Activated CD4-positive, alpha-beta T cell treated with anti-CD3 and anti-CD28 coated beads for 1 hour (primary cell): ENCODE data around the gene KAT2B.
A peak's percentile ranks its signal among the peaks of the same experiment; 100 is the strongest.
"Not testable (repeated sequence)": the region's sequence is repeated elsewhere in the genome, so short reads cannot be mapped to it uniquely, and the experiment has no call there.

Source experiments
- DNase-seq: peaks from one replicate; pipeline ENCODE4 v3.0.0-alpha.2; 2020

KAT2B gene

GRCh38 chr3:20039765-20040547 is at the start of gene KAT2B:
Gene KAT2B (plus strand): TSS chr3:20040446. CDS start chr3:20040478, 32 bp downstream.
- peak; percentile 74 for DNase-seq

GRCh38 chr3:19994796-19995195 is 45.5 kb upstream of the KAT2B start:
- DNase-seq = no peak

- no peak for DNase-seq
Measured at GRCh38 chr3:19997502-19997901, 42.7 kb upstream of the KAT2B start.

DNA sequence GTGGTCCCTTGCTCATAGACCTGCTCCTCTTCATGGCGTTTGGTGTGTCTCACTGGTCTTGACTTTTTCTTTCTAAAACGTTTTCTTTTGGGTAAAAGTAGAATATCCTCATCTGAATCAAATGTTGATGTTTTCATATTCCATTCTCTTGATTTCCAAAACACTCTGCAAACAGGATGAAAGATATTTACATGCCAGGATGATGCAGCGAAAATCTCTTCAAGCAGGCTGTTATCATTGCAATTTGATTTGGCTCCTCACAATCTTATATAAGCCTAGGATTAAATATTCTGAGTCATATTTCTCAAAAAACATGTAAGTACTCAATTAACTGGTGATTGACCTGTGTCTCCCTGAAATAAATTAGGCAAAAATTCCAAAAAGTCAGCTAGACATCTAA is 38.3 kb upstream of the KAT2B start:
- no peak for DNase-seq

DNA sequence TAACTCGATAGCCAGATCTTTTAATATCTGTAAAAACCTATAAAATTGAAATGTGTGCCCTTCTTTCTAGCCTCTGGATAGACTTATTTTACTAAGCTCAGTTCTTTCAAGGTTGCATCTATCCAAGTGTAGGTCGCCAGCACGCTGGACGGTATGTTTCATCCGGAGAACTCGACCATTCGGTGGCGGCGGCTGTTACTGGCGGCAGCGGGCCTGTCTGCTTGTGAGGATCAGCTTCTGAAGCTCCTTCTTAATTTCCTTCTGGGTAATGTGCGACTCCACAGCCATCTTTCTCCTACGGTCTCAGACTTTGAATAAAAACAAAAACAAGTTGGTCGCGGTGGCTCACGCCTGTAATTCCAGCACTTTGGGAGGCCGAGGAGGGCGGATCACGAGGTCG is 32.3 kb upstream of the KAT2B start:
- DNase-seq = no peak

DNA sequence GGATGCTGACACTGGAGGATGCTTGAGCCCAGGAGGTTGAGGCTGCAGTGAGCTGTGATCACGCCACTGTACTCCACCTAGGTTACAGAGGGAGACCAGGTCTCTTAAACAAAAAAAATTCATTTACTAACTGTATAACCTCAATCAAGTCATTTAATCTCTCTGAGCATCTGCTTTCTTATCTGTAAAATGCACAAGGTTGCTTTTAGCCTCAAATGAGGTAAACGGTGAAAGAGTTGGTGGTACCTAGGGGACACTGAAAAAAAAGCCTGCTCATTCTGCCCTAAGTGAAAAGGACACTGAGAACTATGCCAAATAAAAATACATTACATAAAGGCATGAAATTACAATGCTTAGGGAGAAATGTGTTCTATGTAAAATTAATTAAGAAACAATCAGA is 31.6 kb upstream of the KAT2B start:
- no peak for DNase-seq

DNA sequence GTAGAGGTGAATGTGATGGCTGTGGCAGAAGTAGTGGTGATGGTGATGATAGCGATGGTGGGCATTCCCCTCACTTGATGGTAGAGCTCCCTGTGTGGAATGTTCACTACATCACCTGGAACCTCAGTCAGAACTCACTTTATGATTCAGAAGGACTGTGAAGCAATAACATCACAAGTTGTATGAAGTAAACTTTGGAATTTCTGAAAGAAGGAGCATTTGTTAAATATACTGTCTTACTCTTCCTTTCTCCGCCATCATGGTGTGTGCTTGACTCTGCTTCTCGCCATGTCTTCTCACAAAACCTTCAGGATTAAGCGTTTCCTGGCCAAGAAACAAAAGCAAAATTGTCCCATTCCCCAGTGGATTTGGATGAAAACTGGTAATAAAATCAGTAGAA is 28.1 kb upstream of the KAT2B start, which contains the start of gene PP2D1:
PP2D1 (minus strand) TSS at position 101 of the 400 bp plus-strand sequence. CDS start 192 bp downstream, outside the sequence.
- DNase-seq = no peak

DNA sequence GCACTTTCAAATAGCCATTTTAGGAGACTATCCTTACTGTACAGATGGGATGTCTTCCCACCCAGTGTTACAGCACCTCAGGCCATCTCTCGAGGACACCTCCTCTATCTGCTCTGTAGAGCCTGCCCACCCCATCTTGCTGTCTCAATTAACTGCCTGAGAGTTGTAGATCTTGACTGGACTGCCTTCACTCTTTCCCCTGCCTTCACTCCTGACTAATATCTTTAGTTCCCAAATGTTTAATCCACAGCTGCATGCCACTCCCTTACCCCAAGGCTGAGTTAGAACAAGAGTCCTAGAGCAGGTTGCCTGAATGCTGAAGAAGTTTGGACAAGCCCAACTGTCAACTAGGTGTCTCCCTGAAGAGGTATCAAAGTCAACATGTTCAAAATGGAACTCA is 26.9 kb upstream of the KAT2B start:
- no peak for DNase-seq

DNA sequence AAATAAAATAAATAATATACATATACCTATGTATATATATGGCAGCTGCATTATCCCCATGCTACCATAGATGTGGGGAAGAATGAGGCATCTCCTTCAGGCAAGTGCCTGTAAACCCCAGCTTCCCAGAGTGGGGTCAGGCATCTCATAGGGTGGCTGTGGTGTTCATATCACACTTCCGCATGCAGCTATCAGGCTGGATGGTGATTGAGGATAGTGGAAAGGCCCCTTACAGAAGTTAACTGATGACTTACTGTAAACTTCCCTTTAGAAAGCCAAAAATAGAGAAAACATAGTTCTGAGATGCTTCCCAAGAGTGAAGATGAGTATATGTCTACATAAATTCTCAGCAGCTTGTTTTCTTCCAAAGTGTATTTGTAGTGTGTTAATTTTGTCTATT is 24.7 kb upstream of the KAT2B start:
- DNase-seq = no peak

DNA sequence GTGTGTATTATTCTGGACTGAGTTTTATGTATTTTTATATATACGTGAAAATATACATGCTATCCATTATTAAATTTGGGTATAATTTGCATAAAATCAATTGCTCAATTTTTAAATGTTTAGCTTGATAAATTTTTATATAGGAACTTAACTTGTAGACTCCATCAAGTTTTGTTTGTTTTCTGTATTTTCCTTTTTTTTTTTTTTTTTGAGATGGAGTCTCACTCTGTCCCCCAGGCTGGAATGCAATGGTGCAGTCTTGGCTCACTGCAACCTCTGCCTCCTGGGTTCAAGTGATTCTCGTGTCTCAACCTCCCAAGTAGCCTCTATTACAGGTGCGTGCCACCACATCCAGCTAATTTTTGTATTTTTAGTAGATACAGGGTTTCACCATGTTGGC is 24.2 kb upstream of the KAT2B start:
- not testable (repeated sequence) for DNase-seq

GRCh38 chr3:20022954-20023622 is 17.2 kb upstream of the KAT2B start:
- DNase-seq = no peak

DNA sequence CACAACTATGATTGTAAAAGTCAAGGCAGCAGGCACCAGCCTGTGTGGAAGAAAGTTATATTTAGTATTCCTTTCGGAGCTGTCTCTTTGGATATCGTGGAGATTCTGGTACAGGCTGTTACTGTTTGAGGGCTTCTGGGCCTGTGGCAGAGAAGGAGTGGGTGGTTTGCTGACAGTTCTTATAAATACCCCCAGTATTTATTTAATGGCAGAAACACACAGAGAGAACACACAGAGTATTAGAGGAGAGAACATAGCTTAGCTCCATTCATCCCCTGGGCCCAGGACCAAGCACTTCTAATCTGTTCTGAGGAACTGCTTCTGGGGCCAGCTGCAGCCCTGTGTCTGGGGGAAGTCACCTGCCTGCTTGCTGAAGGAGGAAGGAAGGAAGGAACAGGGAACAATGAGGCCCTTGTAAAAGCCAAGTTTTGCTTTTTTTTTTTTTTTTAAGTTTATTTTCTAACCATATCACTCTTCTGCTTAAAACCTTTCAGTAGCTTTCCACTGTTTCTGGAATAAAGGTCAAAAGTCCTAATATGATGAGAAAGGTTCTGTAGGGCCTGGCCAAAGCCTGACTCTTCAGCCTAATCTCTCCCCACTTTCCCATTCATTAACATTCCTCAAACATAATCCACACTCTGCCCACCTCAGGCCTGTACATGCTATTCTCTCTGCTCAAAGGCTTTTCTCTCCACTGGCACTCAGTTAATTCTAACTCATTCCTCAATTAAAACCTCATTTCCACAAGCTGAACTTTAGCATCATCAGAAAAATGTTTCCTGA is 16.4 kb upstream of the KAT2B start:
- DNase-seq = no peak

GRCh38 chr3:20027136-20027535 is 13.1 kb upstream of the KAT2B start:
- no peak for DNase-seq

- DNase-seq = no peak
Measured at GRCh38 chr3:20028905-20029331, 11.3 kb upstream of the KAT2B start.

DNA sequence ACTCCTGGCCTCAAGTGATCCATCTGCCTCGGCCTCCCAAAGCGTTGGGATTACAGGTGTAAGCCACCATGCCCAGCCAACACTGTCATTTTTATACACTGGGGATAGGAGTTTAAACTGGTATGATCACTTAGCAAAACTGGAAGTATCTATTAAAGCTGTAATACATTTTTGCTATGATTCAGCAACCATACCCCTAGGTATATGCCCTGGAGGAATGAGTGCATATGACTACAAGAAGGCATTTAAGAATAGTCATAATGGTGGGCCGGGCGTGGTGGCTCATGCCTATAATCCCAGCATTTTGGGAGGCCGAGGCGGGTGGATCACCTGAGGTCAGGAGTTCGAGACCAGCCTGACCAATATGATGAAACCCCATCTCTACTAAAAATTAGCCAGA is 8.3 kb upstream of the KAT2B start:
- DNase-seq = not testable (repeated sequence)

DNA sequence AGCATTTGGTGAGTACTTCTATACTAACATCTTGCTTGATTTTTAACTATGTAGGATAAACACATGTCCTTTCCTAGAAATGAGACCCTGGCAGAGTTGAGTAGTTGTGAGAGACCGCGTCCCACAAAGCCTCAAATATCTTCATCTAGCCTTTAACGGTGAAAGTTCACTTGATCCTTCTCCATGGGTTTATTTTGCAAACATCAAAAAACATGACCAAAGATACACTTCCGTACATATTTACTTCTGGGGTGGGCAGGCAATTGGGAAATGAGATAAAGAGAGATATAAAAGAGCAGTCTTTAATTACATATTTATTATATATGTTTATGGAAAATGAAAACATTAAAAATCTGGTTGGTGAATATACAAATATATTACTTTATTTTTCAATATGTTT is 5.2 kb upstream of the KAT2B start:
- no peak for DNase-seq

- no peak for DNase-seq
Measured at GRCh38 chr3:20037255-20037996, 2.8 kb upstream of the KAT2B start.

- no peak for DNase-seq
Measured at GRCh38 chr3:20038699-20039465, 1.4 kb upstream of the KAT2B start.

DNA sequence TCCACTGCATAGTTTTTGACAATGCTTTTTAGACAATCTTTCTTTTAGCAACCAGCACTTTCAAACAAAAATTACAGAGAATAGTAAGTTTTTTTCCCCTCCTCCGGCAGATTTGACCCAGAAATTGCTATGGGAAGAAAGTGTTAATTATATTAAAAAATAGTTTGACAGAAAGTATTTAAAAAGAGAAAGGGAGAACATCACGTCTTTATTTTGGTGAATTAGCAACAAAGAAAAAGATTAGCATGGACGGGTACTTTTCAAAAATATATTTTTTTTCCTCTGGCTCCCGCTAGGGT is 831 bp upstream of the KAT2B start:
- no peak for DNase-seq

- peak; percentile 38 for DNase-seq
Measured at GRCh38 chr3:20040548-20041196, 426 bp downstream of the KAT2B start.

DNA sequence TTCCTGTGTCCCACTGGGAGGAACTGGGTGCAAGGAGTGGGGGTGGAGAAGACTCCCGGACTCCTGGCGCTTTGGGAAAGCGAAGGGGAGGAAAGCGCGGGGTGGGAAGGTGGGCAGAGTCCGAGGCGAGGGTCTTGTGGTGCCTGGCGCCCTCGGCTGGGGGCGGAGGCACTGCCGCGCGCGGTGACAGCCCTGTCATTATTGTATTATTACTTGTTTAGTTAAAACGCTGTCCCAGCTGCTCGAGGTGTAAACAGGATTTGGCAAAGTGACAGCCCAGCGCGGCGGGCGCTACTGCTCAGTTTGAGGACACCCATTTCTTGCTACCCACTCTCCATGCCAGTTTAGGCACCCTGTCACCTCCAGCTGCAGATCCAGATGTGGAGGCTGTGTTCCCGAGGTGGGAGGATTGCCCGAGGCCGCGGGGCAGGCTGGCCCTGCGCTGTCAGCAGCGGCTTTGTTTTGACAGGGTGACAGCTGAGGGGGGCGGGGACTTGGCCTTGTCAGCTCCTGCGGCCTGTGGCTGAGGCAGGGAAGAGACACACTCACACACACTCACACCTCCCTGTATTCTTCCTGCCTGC is 1.0 kb downstream of the KAT2B start:
- peak; percentile 58 for DNase-seq
